ENCODE data around the gene MGAT4A. TPM values are rescaled to one million over a fixed set of nuclear protein-coding genes. Genes with fewer than 3 reads are reported as not detected.
A peak's percentile ranks its signal among the peaks of the same experiment; 100 is the strongest.

Gene MGAT4A
- total RNA-seq, 3 donors from 2014 or later (not counting 1 experiment from before 2014, with no cell fraction given): 91.6 to 114 (median 96.4) TPM

GRCh38 chr2:98761267-98761781 lies 30.4 kb upstream of the MGAT4A start:
- no peak for TF ChIP-seq CTCF (IDR thresholded peaks at IDR 0.05)
- Mint-ChIP-seq H3K4me3 (no peak overlapping the region), H3K9me3 (no peaks in the 10 kb centered on the region), H3K27ac (peak overlapping the region in 1 of 2 donors; percentile 92), H3K4me1 (peaks cover 31 to 38% of the 10 kb centered on the region in 2 donors), H3K27me3 (ENCODE audit: low read depth in 2 of 2) (no peaks in the 10 kb centered on the region), H3K36me3 (no peaks in the 10 kb centered on the region)
- Histone ChIP-seq H3K9me3 (ENCODE audit: control insufficient read depth, insufficient read depth, low read length) (no peaks in the 10 kb centered on the region), H3K4me3 (ENCODE audit: low read length) (no peak overlapping the region), H3K4me1 (ENCODE audit: control insufficient read depth, insufficient read depth, low read length) (peaks cover 41% of the 10 kb centered on the region), H3K36me3 (ENCODE audit: control insufficient read depth, insufficient read depth, low read length) (no peaks in the 10 kb centered on the region), H3K27me3 (ENCODE audit: control insufficient read depth, insufficient read depth, low read length) (no peaks in the 10 kb centered on the region), H3K27ac (ENCODE audit: low read length) (no peak overlapping the region)
- WGBS (ENCODE audit: insufficient coverage): 86% methylated on average over 9 of the region's 9 CpGs
- intact Hi-C loops (cut with micrococcal nuclease): no loop called here
- ATAC-seq (no peak), DNase-seq (peak in 1 of 2 donors; percentile 72)

- peaks cover 31 to 38% of the 10 kb centered on the region in 2 donors for H3K4me1 Mint-ChIP-seq
- no peaks in the 10 kb centered on the region for H3K27me3 ChIP-seq (ENCODE audit: control insufficient read depth, insufficient read depth, low read length)
- peaks cover 34% of the 10 kb centered on the region for H3K4me1 ChIP-seq (ENCODE audit: control insufficient read depth, insufficient read depth, low read length)
- peak overlapping the region; percentile 63 to 92 for H3K27ac Mint-ChIP-seq
- no peaks in the 10 kb centered on the region for H3K36me3 Mint-ChIP-seq
- H3K9me3 Mint-ChIP-seq: no peaks in the 10 kb centered on the region
- no peak for TF ChIP-seq CTCF (IDR thresholded peaks at IDR 0.05)
- ATAC-seq (no peak), DNase-seq (peak in 1 of 2 donors; percentile 28)
- H3K9me3 ChIP-seq (ENCODE audit: control insufficient read depth, insufficient read depth, low read length): no peaks in the 10 kb centered on the region
- no peaks in the 10 kb centered on the region for H3K27me3 Mint-ChIP-seq (ENCODE audit: low read depth in 2 of 2)
- no peak overlapping the region for H3K4me3 ChIP-seq (ENCODE audit: low read length)
- intact Hi-C loops (cut with micrococcal nuclease): no loop called here
- H3K36me3 ChIP-seq (ENCODE audit: control insufficient read depth, insufficient read depth, low read length): no peaks in the 10 kb centered on the region
- peak overlapping the region; percentile 63 for H3K27ac ChIP-seq (ENCODE audit: low read length)
- H3K4me3 Mint-ChIP-seq: peak overlapping the region; percentile 56
- WGBS (ENCODE audit: insufficient coverage): 53% methylated on average over 6 of the region's 6 CpGs
Observed at GRCh38 chr2:98759827-98760625, 29.1 kb upstream of the MGAT4A start.

GRCh38 chr2:98759338-98759737 lies 28.4 kb upstream of the MGAT4A start:
- Mint-ChIP-seq H3K27ac (peak overlapping the region; percentile 91 to 92), H3K9me3 (no peaks in the 10 kb centered on the region), H3K4me3 (no peak overlapping the region), H3K4me1 (peaks cover 31 to 38% of the 10 kb centered on the region in 2 donors), H3K36me3 (no peaks in the 10 kb centered on the region), H3K27me3 (ENCODE audit: low read depth in 2 of 2) (no peaks in the 10 kb centered on the region)
- intact Hi-C loops (cut with micrococcal nuclease): no loop called here
- DNase-seq: peak in 1 of 2 donors; percentile 59
- TF ChIP-seq CTCF (IDR thresholded peaks at IDR 0.05): no peak
- 0% methylated on average over 1 of the region's 2 CpGs for WGBS (ENCODE audit: insufficient coverage)
- no peak for ATAC-seq
- H3K27ac ChIP-seq (ENCODE audit: low read length): peak overlapping the region; percentile 63
- no peaks in the 10 kb centered on the region for H3K27me3 ChIP-seq (ENCODE audit: control insufficient read depth, insufficient read depth, low read length)
- H3K4me3 ChIP-seq (ENCODE audit: low read length): no peak overlapping the region
- H3K9me3 ChIP-seq (ENCODE audit: control insufficient read depth, insufficient read depth, low read length): no peaks in the 10 kb centered on the region
- peaks cover 34% of the 10 kb centered on the region for H3K4me1 ChIP-seq (ENCODE audit: control insufficient read depth, insufficient read depth, low read length)
- H3K36me3 ChIP-seq (ENCODE audit: control insufficient read depth, insufficient read depth, low read length): no peaks in the 10 kb centered on the region

Measured in natural killer cell (primary cell).